ENCODE results near the gene TFAM. TPM values are rescaled to one million over a fixed set of nuclear protein-coding genes. Genes with fewer than 3 reads are reported as not detected.

Gene TFAM
- total RNA-seq, 4 donors from 2014 or later = 9.2 to 21.7 (median 15.0) TPM

DNA sequence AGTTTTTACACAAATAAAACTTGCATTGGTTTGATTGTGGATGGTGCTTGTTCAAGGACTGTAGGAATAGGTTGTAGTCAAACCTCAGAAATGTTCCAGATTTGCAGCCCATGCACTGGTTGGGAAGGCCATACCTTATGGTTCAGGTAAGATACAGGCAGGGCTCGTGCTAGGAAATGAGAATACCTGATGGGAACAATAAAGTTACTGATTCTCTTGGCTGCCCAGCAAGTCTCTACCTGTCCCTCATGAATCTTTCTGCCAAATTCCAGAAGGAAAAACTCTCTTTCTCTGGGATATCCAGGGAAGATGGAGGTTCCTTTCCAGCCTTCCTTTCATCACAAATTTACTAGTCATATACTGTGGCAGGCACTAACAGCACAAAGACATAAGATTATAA, 53.8 kb downstream of the TFAM start:
- no peaks in the 10 kb centered on the region for H3K27me3 ChIP-seq
- intact Hi-C loops (cut with DNase I; ENCODE audit: low total_unique reads) = no loop called here
- no peak for ATAC-seq

DNA sequence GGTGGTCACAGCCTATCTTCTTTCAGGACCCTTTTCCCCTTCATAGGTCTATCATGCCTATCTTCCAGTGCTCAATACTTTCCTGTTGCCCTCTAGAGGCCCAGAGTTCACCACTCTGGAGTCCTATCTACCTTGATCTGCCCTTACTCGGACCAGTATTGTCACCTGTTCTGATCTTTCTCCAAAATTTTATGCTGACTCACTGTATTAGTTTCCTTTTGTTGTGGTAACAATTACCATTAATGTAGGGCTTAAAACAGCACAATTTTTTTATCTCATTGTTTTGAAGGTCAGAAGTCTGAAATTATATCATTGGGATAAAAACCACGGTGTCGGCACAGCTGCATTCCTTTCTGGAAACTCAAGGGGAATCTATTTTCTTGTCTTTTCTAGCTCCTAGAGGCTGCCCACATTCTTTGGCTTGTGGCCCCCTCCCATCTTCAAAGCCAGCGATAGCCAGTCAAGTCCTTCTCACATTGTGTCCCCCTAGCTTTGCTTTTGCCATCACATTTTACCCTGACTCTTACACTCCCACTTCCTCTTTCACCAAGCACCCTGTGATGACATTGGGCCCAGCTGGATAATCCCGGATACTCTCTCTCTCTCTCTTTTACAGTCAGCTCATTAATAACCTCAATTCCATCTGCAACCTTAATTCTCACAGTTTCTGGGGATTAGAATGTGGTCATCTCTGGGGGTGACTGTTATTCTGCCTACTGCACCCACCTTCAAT, 54.6 kb downstream of the TFAM start:
- in situ Hi-C loops (cut with MboI; ENCODE audit: low sequenced_read_pairs in 4 of 4) = no loop called here
- Histone ChIP-seq H3K36me3 (no peaks in the 10 kb centered on the region), H3K27ac (no peak overlapping the region), H3K4me1 (no peaks in the 10 kb centered on the region), H3K9me3 (no peaks in the 10 kb centered on the region), H3K27me3 (no peaks in the 10 kb centered on the region), H3K4me3 (no peak overlapping the region)
- intact Hi-C loops (cut with DNase I; ENCODE audit: low total_unique reads) = no loop called here
- TF ChIP-seq, protein P1, sequence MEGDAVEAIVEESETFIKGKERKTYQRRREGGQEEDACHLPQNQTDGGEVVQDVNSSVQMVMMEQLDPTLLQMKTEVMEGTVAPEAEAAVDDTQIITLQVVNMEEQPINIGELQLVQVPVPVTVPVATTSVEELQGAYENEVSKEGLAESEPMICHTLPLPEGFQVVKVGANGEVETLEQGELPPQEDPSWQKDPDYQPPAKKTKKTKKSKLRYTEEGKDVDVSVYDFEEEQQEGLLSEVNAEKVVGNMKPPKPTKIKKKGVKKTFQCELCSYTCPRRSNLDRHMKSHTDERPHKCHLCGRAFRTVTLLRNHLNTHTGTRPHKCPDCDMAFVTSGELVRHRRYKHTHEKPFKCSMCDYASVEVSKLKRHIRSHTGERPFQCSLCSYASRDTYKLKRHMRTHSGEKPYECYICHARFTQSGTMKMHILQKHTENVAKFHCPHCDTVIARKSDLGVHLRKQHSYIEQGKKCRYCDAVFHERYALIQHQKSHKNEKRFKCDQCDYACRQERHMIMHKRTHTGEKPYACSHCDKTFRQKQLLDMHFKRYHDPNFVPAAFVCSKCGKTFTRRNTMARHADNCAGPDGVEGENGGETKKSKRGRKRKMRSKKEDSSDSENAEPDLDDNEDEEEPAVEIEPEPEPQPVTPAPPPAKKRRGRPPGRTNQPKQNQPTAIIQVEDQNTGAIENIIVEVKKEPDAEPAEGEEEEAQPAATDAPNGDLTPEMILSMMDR (IDR thresholded peaks at IDR 0.05 in 4 of 5, conservative IDR thresholded peaks at IDR 0.05 in 1 of 5) = no peak
- TF ChIP-seq POLR2A (IDR thresholded peaks at IDR 0.05) = no peak
- no peak for DNase-seq
- ATAC-seq = no peak

More for the DNA sequence above, 53.8 kb downstream of the TFAM start:
- no peak overlapping the region for H3K4me3 ChIP-seq
- in situ Hi-C loops (cut with MboI; ENCODE audit: low sequenced_read_pairs in 4 of 4) = no loop called here
- DNase-seq = no peak
- no peaks in the 10 kb centered on the region for H3K4me1 ChIP-seq
- no peak for TF ChIP-seq POLR2A (IDR thresholded peaks at IDR 0.05)
- TF ChIP-seq, protein P1 (IDR thresholded peaks at IDR 0.05 in 4 of 5, conservative IDR thresholded peaks at IDR 0.05 in 1 of 5) = no peak
- no peaks in the 10 kb centered on the region for H3K36me3 ChIP-seq
- no peak overlapping the region for H3K27ac ChIP-seq
- no peaks in the 10 kb centered on the region for H3K9me3 ChIP-seq

- Histone ChIP-seq H3K4me3 (no peak overlapping the region), H3K36me3 (no peaks in the 10 kb centered on the region), H3K4me1 (no peaks in the 10 kb centered on the region), H3K27ac (no peak overlapping the region), H3K9me3 (no peaks in the 10 kb centered on the region), H3K27me3 (no peaks in the 10 kb centered on the region)
- TF ChIP-seq, protein P1 (IDR thresholded peaks at IDR 0.05 in 4 of 5, conservative IDR thresholded peaks at IDR 0.05 in 1 of 5) = no peak
- TF ChIP-seq POLR2A (IDR thresholded peaks at IDR 0.05) = no peak
- ATAC-seq (no peak), DNase-seq (no peak)
- in situ Hi-C loops (cut with MboI; ENCODE audit: low sequenced_read_pairs in 4 of 4) = no loop called here
- intact Hi-C loops (cut with DNase I; ENCODE audit: low total_unique reads) = no loop called here
Measured at GRCh38 chr10:58440484-58440883, 55.3 kb downstream of the TFAM start.

GRCh38 chr10:58444321-58444720, 59.1 kb downstream of the TFAM start:
- H3K9me3 ChIP-seq = no peaks in the 10 kb centered on the region
- in situ Hi-C loops (cut with MboI; ENCODE audit: low sequenced_read_pairs in 4 of 4) = no loop called here
- no peak overlapping the region for H3K27ac ChIP-seq
- intact Hi-C loops (cut with DNase I; ENCODE audit: low total_unique reads) = no loop called here
- H3K4me3 ChIP-seq = no peak overlapping the region
- H3K27me3 ChIP-seq = no peaks in the 10 kb centered on the region
- no peaks in the 10 kb centered on the region for H3K4me1 ChIP-seq
- no peak for ATAC-seq
- no peaks in the 10 kb centered on the region for H3K36me3 ChIP-seq
- TF ChIP-seq, protein P1 (IDR thresholded peaks at IDR 0.05 in 4 of 5, conservative IDR thresholded peaks at IDR 0.05 in 1 of 5) = no peak
- TF ChIP-seq POLR2A (IDR thresholded peaks at IDR 0.05) = no peak
- DNase-seq = no peak

DNA sequence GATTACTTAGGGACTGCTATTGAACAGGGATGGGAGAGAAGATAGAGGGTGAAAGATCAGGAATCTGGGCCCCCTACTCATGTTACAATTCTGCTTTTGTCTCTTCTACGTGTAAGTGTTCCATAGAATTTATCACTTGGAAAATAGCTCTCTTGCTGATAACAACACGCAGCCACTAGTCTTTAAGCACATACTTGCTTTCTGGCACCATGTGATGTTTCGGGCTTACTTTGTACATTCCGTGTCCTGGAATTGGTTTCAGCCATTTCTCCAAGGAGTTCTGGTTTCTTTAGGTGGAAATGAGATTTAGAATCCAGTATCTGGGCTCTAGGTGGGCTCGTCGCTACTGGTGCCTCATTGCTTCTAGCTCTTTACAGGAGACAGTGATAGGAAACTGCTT, 59.7 kb downstream of the TFAM start:
- no peaks in the 10 kb centered on the region for H3K36me3 ChIP-seq
- DNase-seq (no peak), ATAC-seq (no peak)
- TF ChIP-seq POLR2A (IDR thresholded peaks at IDR 0.05) = no peak
- TF ChIP-seq, protein P1 (IDR thresholded peaks at IDR 0.05 in 4 of 5, conservative IDR thresholded peaks at IDR 0.05 in 1 of 5) = no peak
- intact Hi-C loops (cut with DNase I; ENCODE audit: low total_unique reads) (no loop called here), in situ Hi-C loops (cut with MboI; ENCODE audit: low sequenced_read_pairs in 4 of 4) (no loop called here)
- no peak overlapping the region for H3K27ac ChIP-seq
- H3K4me3 ChIP-seq = no peak overlapping the region
- H3K4me1 ChIP-seq = no peaks in the 10 kb centered on the region
- H3K27me3 ChIP-seq = no peaks in the 10 kb centered on the region
- H3K9me3 ChIP-seq = no peaks in the 10 kb centered on the region
